NCI-H1105 (cell line): ENCODE results near the gene CCDC152.
"Not testable (repeated sequence)": the region's sequence is repeated elsewhere in the genome, so short reads cannot be mapped to it uniquely, and the experiment has no call there.

Experiments used
- DNase-seq: peaks from one replicate; lab custom pipeline; 2025; lab: John Stamatoyannopoulos, UW

Gene CCDC152

GRCh38 chr5:42756606-42757601 is at the start of gene CCDC152:
Gene CCDC152 (plus strand): TSS chr5:42756818. CDS start chr5:42759122, 2,304 bp downstream.
- DNase-seq: no peak

GRCh38 chr5:42715785-42716184 is 40.8 kb upstream of the CCDC152 start:
- DNase-seq: no peak

GRCh38 chr5:42718591-42718990 is 38.0 kb upstream of the CCDC152 start:
- DNase-seq: no peak

- DNase-seq: no peak
These were observed 37.6 kb upstream of the CCDC152 start for GRCh38 chr5:42719034-42719433.

GRCh38 chr5:42720251-42720650 is 36.4 kb upstream of the CCDC152 start:
- no peak for DNase-seq

GRCh38 chr5:42721484-42721883 is 35.1 kb upstream of the CCDC152 start:
- no peak for DNase-seq

- DNase-seq: not testable (repeated sequence)
These were observed 22.0 kb upstream of the CCDC152 start for GRCh38 chr5:42734531-42735058.

GRCh38 chr5:42740920-42741319 is 15.7 kb upstream of the CCDC152 start:
- DNase-seq: no peak

GRCh38 chr5:42745426-42745825 is 11.2 kb upstream of the CCDC152 start:
- DNase-seq: no peak

GRCh38 chr5:42745856-42746255 is 10.8 kb upstream of the CCDC152 start:
- no peak for DNase-seq

- no peak for DNase-seq
These were observed 7.6 kb upstream of the CCDC152 start for GRCh38 chr5:42749020-42749419.

GRCh38 chr5:42750507-42750906 is 6.1 kb upstream of the CCDC152 start:
- DNase-seq: no peak

- no peak for DNase-seq
These were observed 5.6 kb upstream of the CCDC152 start for GRCh38 chr5:42751044-42751443.

GRCh38 chr5:42753099-42753498 is 3.5 kb upstream of the CCDC152 start:
- no peak for DNase-seq

- no peak for DNase-seq
These were observed 2.8 kb downstream of the CCDC152 start for GRCh38 chr5:42759456-42759855.

- no peak for DNase-seq
These were observed 3.8 kb downstream of the CCDC152 start for GRCh38 chr5:42760426-42760825.

GRCh38 chr5:42761791-42762190 is 5.2 kb downstream of the CCDC152 start:
- DNase-seq: no peak

- peak; percentile 1 for DNase-seq
These were observed 11.0 kb downstream of the CCDC152 start for GRCh38 chr5:42767491-42768105.

GRCh38 chr5:42768106-42768504 is 11.5 kb downstream of the CCDC152 start:
- no peak for DNase-seq

- DNase-seq: no peak
These were observed 13.4 kb downstream of the CCDC152 start for GRCh38 chr5:42770003-42770402.

- no peak for DNase-seq
These were observed 15.8 kb downstream of the CCDC152 start for GRCh38 chr5:42772265-42772993.

- DNase-seq: no peak
These were observed 22.5 kb downstream of the CCDC152 start for GRCh38 chr5:42779083-42779482.
